Central memory CD8-positive, alpha-beta T cell (primary cell): ENCODE measurements around the gene TSTD2.
"Not testable (repeated sequence)": the region's sequence is repeated elsewhere in the genome, so short reads cannot be mapped to it uniquely, and the experiment has no call there.

Experiments
- ATAC-seq: fragments of 150-1000 bp; cut with Tn5 transposase; replicated peaks from 2 replicates; pipeline ENCODE4 v1.10.0; 2022; ENCODE audit warnings: mild to moderate bottlenecking, moderate FRiP score, moderate number of reproducible peaks; ENCODE audit not compliant: poor library complexity, severe bottlenecking; ENCODE audit errors: extremely low read depth
- DNase-seq, 2 donors: peaks; one replicate each; pipeline ENCODE4 v3.0.0; 2021; ENCODE audit warnings: low spot score in 2 of 2
- H3K27ac Mint-ChIP-seq: one replicate; pipeline ENCODE4 v1.8.0; 2022; ENCODE audit warnings: low read depth, mild to moderate bottlenecking, moderate library complexity, mixed read lengths
- H3K27me3 Mint-ChIP-seq: one replicate; pipeline ENCODE4 v1.8.0; 2022; ENCODE audit warnings: mixed read lengths
- H3K36me3 Mint-ChIP-seq: one replicate; pipeline ENCODE4 v1.8.0; 2022; ENCODE audit warnings: mild to moderate bottlenecking, moderate library complexity, mixed read lengths; ENCODE audit not compliant: insufficient read depth
- H3K4me1 Mint-ChIP-seq: one replicate; pipeline ENCODE4 v1.8.0; 2022; ENCODE audit warnings: mixed read lengths
- H3K4me3 Mint-ChIP-seq: one replicate; pipeline ENCODE4 v1.8.0; 2022; ENCODE audit warnings: mild to moderate bottlenecking, moderate library complexity, mixed read lengths
- H3K9me3 Mint-ChIP-seq: one replicate; pipeline ENCODE4 v1.8.0; 2022; ENCODE audit warnings: mixed read lengths

Gene TSTD2

DNA sequence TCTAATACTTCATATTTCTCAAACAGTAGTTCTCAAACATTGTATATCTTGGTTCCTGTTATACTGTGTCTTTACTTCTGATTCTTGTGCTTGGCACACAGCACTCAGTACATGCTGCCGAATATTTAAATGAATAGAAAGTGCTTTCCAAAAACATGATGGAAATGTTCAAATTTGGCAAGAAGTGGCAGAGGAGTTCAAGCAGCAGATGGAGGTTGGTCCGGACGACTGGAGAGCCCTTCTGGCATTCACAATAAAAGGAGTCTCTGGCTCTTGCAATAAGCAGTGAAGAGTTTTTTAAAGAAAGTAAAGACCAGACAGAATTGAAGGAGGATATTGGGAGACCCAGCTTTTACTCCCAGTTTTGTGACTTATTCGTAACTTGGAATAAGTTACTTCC is 36.3 kb downstream of the TSTD2 start:
- peaks cover 9% of the 10 kb centered on the region for H3K4me1 Mint-ChIP-seq
- H3K4me3 Mint-ChIP-seq = no peak overlapping the region
- peaks cover 11% of the 10 kb centered on the region for H3K36me3 Mint-ChIP-seq
- H3K27ac Mint-ChIP-seq = no peak overlapping the region
- peaks cover 9% of the 10 kb centered on the region for H3K27me3 Mint-ChIP-seq
- DNase-seq (no peak), ATAC-seq (no peak)
- no peaks in the 10 kb centered on the region for H3K9me3 Mint-ChIP-seq

DNA sequence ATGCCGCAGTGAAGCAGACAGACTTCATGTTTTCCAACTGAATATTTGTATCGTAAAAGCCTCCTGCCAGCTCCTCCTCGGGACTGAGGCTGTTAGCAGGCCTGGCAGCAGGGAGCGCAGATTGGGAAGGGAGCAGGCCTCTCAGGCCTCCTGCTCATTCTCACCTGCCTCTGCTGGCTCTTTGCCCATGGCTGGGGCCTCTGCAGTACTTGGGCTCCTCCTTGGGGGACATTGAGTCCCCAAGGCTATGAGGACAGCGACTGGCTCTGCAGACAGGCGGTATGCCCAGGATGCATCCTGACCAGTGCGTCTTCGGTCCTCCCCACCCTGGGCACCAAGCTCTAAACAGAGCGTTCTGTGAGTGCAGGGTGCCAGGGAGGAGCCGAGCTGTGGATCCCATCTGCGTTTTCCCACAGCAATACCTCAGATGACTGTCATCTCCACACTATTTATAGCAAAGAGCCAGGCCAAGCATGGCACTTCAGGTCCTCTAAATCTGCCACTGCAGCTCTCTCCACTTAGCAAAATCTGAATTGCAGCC is 38.7 kb downstream of the TSTD2 start:
- Mint-ChIP-seq H3K36me3 (no peaks in the 10 kb centered on the region), H3K9me3 (no peaks in the 10 kb centered on the region), H3K27me3 (peaks cover 17% of the 10 kb centered on the region), H3K4me3 (no peak overlapping the region), H3K4me1 (peaks cover 9% of the 10 kb centered on the region), H3K27ac (no peak overlapping the region)
- ATAC-seq = no peak
- no peak for DNase-seq

DNA sequence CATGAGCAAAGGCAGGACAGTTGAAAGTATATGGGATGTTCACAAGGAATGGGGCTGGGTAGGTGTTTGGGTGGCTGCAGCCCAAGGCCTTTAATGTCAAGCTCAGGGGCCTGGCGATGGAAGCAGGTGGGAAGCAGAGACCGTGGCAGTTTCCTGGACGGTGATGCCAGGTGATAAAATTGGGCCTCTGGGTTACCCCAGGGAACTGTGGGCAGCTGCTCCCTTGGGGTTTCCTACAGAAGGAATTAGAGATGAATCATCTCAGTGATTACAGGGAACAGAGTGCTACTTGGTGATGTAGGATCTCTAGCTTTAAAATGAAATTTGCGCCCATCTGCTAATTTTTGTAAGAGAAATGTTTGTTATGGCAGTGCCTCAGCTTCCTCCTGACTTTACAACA is 39.2 kb downstream of the TSTD2 start:
- Mint-ChIP-seq H3K27me3 (peaks cover 17% of the 10 kb centered on the region), H3K36me3 (no peaks in the 10 kb centered on the region), H3K4me3 (no peak overlapping the region), H3K27ac (no peak overlapping the region), H3K9me3 (no peaks in the 10 kb centered on the region), H3K4me1 (peaks cover 7% of the 10 kb centered on the region)
- ATAC-seq = no peak
- no peak for DNase-seq

DNA sequence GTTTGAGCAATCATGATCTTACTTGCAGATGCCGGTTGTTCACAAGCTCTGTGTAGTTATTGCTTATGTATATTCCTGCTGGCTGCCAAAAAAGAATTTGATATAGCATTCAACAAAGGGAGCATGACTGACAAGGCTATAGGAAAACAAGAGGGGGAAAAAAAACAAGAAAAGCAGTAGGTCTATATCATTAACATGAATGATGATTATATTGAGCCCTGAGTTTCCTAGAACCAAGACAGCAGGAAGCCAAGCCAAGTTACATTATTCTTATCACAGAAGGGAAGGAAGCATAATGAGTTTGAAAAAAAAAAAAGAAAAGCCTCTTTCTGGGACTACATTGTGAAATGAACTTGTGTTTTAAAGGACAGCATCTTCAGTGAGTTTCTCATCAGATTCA is 41.0 kb downstream of the TSTD2 start:
- no peak overlapping the region for H3K27ac Mint-ChIP-seq
- no peak overlapping the region for H3K4me3 Mint-ChIP-seq
- peaks cover 17% of the 10 kb centered on the region for H3K27me3 Mint-ChIP-seq
- no peaks in the 10 kb centered on the region for H3K4me1 Mint-ChIP-seq
- DNase-seq (no peak), ATAC-seq (no peak)
- no peaks in the 10 kb centered on the region for H3K9me3 Mint-ChIP-seq
- H3K36me3 Mint-ChIP-seq = no peaks in the 10 kb centered on the region

DNA sequence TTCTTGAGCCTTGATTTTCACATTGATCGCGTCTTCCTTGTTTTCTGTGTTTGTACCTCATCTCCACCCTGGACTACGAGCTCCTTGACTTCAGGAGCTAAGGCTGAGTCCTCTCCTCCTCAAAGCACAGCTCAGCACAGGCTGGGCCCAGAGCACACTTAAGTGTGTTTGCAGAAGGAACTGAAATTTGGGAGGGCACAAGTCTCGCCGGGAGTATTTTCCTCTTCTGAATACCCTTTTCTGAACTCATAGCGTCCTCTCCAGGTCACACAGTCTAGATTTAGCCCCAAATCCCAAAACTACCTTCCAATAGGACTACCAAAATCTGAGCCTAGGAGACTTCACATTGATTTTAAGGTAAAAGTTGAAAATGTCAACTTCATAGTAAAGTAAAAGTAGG is 41.6 kb downstream of the TSTD2 start:
- Mint-ChIP-seq H3K27me3 (peaks cover 16% of the 10 kb centered on the region), H3K4me3 (no peak overlapping the region), H3K36me3 (no peaks in the 10 kb centered on the region), H3K27ac (no peak overlapping the region), H3K4me1 (no peaks in the 10 kb centered on the region), H3K9me3 (no peaks in the 10 kb centered on the region)
- DNase-seq (no peak), ATAC-seq (no peak)

DNA sequence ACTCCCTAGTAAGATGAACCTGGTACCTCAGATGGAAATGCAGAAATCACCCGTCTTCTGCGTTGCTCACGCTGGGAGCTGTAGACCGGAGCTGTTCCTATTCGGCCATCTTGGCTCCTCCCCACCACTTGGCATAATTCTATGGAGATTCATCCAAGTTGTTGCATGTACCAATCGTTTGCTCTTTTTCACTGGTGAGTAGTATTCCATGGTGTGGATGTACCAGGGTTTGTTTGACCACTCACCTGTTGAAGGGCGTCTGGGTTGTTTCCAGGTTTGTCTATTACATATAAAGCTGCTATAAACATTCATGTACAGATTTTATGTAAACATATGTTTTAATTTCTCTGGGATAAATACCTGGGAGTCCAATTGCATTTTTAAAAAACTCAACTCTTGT is 46.3 kb downstream of the TSTD2 start:
- H3K27me3 Mint-ChIP-seq, H3K27ac Mint-ChIP-seq, ATAC-seq, DNase-seq, H3K9me3 Mint-ChIP-seq, H3K36me3 Mint-ChIP-seq, H3K4me3 Mint-ChIP-seq, H3K4me1 Mint-ChIP-seq: not testable (repeated sequence)

DNA sequence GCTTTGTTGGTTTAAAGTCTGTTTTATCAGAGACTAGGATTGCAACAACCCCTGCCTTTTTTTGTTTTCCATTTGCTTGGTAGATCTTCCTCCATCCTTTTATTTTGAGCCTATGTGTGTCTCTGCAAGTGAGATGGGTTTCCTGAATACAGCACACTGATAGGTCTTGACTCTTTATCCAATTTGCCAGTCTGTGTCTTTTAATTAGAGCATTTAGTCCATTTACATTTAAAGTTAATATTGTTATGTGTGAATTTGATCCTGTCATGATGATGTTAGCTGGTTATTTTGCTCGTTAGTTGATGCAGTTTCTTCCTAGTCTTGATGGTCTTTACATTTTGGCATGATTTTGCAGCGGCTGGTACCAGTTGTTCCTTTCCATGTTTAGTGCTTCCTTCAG is 48.4 kb downstream of the TSTD2 start:
- not testable (repeated sequence) for H3K36me3 Mint-ChIP-seq, H3K27ac Mint-ChIP-seq, DNase-seq, H3K4me1 Mint-ChIP-seq, ATAC-seq, H3K27me3 Mint-ChIP-seq, H3K9me3 Mint-ChIP-seq, H3K4me3 Mint-ChIP-seq

DNA sequence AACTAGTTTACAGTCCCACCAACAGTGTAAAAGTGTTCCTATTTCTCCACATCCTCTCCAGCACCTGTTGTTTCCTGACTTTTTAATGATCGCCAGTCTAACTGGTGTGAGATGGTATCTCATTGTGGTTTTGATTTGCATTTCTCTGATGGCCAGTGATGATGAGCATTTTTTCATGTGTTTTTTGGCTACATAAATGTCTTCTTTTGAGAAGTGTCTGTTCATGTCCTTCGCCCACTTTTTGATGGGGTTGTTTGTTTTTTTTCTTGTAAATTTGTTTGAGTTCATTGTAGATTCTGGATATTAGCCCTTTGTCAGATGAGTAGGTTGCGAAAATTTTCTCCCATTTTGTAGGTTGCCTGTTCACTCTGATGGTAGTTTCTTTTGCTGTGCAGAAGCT is 51.6 kb downstream of the TSTD2 start:
- not testable (repeated sequence) for H3K9me3 Mint-ChIP-seq, DNase-seq, ATAC-seq, H3K27me3 Mint-ChIP-seq, H3K4me1 Mint-ChIP-seq, H3K27ac Mint-ChIP-seq, H3K36me3 Mint-ChIP-seq, H3K4me3 Mint-ChIP-seq

DNA sequence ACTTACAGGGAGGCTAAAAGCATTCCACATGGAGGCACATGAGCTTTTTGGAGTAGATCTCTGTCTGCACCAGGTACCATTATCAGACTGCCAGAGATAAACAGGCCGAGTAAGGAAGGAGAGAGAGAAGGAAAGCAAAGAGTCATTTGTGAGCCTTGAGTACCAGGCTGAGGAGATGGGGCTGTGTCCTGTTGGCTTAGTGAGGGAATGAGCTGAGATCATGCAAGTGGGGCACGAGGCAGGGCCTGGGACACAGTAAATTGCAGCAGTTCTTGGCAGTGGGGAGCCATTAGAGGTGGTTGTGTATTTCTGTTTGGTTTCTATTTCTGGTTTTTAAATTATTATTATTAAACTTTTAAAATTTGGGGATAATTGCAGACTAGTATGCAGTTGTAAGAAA is 53.3 kb downstream of the TSTD2 start:
- ATAC-seq (no peak), DNase-seq (no peak)
- Mint-ChIP-seq H3K27ac (no peak overlapping the region), H3K36me3 (no peaks in the 10 kb centered on the region), H3K4me1 (peaks cover 6% of the 10 kb centered on the region), H3K27me3 (no peaks in the 10 kb centered on the region), H3K9me3 (no peaks in the 10 kb centered on the region), H3K4me3 (no peak overlapping the region)

DNA sequence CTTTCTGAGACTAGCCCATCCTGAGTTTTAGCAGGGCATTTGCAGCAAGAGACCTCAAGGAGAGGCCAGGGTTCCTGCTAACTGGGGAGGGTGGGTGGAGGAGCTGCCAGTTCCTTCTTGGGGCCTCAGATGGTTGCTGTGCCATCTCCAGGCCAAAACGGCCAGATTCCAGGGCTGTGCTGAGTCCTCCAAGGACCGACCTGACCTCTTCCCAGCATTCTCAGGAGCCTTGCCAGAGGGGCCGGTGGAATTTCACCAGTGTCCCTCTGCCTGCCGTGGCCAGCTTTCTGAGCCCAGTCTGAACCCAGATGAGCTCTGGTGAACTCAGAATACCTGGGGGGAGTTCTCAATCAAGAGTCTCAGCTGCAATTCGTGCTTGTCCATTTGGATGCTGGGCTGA is 54.3 kb downstream of the TSTD2 start:
- H3K9me3 Mint-ChIP-seq = no peaks in the 10 kb centered on the region
- no peaks in the 10 kb centered on the region for H3K27me3 Mint-ChIP-seq
- H3K36me3 Mint-ChIP-seq = no peaks in the 10 kb centered on the region
- H3K4me1 Mint-ChIP-seq = peaks cover 6% of the 10 kb centered on the region
- no peak overlapping the region for H3K27ac Mint-ChIP-seq
- no peak overlapping the region for H3K4me3 Mint-ChIP-seq
- ATAC-seq = no peak
- no peak for DNase-seq

DNA sequence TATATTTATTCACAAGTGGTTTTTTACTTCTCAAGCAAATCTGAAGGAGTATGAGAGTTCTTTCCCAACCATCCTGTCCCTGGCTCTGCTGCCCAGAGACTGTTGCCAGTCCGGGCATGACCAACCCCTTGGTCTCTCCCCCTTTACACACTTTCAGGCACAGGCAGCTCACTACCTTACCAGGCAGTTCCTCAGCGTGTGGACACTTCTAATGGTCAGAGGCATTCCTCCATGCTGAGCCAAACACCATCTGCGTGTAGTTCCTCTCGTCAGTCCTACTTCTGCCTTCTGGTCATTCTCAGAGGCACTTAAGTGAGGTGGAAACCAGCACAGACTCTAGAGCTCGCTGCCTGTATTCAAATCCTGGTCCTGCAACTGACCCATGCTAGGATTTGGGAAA is 56.1 kb downstream of the TSTD2 start:
- ATAC-seq = no peak
- H3K4me3 Mint-ChIP-seq = no peak overlapping the region
- H3K36me3 Mint-ChIP-seq = no peaks in the 10 kb centered on the region
- H3K4me1 Mint-ChIP-seq = peaks cover 6% of the 10 kb centered on the region
- no peaks in the 10 kb centered on the region for H3K9me3 Mint-ChIP-seq
- no peak overlapping the region for H3K27ac Mint-ChIP-seq
- H3K27me3 Mint-ChIP-seq = no peaks in the 10 kb centered on the region
- DNase-seq = no peak

DNA sequence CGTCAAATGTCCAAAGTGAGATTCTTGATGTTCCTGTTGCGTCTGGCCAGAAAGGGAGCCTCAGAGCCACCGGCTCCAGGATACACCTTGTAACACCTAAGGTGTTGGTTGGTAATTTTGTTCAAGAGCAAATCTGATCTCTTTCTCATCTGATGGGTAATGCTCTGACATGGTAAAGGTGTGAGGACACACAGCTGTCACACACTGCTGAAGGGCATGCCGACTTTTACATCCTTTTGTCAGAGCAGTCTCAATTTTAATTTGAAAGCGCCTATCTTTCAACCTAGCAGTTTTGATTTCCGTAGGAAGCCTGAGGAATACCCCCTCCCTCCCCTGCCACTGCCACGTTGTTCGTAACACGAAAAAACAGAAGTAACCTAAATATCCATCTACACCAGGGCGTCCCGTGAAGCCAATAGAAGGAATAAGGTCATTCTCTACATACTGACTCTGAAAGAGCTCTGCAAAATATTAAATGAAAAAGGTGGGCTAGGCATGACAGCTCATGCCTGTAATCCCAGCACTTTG is 57.4 kb downstream of the TSTD2 start:
- H3K4me3 Mint-ChIP-seq = peak overlapping the region; percentile 82
- H3K9me3 Mint-ChIP-seq = no peaks in the 10 kb centered on the region
- H3K4me1 Mint-ChIP-seq = peaks cover 6% of the 10 kb centered on the region
- H3K36me3 Mint-ChIP-seq = no peaks in the 10 kb centered on the region
- H3K27ac Mint-ChIP-seq = no peak overlapping the region
- no peak for DNase-seq
- ATAC-seq = no peak
- H3K27me3 Mint-ChIP-seq = no peaks in the 10 kb centered on the region

DNA sequence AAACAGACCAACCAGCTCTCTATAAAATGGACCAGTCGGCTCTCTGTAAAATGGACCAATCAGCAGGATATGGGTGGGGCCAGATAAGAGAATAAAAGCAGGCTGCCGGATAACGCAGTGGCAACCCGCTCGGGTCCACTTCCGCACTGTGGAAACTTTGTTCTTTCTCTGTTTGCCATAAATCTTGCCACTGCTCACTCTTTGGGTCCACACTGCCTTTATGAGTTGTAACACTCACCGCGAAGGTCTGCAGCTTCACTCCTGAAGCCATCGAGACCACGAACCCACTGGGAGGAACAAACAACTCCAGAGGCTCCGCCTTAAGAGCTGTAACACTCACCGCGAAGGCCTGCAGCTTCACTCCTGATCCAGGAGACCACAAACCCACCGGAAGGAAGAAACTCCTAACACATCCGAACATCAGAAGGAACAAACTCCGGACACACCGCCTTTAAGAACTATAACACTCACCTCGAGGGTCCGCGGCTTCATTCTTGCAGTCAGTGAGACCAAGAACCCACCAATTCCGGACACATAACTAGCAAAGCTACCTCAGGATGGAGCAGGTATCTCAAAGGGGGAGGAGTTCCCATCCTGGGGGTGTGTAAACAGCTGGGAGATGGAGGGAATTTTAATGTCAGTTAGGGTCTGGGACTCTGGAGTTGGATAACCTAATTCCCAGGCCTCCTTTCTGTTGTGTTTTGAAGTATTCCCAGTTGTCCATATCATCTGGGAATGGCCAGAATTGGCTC is 58.1 kb downstream of the TSTD2 start:
- H3K27me3 Mint-ChIP-seq, H3K36me3 Mint-ChIP-seq, ATAC-seq, H3K9me3 Mint-ChIP-seq, H3K4me1 Mint-ChIP-seq: not testable (repeated sequence)
- Mint-ChIP-seq H3K4me3 (peak overlapping the region; percentile 82), H3K27ac (peak overlapping the region; percentile 51)
- peak in 1 of 2 donors; percentile 33 for DNase-seq
